Measurements from ENCODE around the gene TMEM19.

DNA sequence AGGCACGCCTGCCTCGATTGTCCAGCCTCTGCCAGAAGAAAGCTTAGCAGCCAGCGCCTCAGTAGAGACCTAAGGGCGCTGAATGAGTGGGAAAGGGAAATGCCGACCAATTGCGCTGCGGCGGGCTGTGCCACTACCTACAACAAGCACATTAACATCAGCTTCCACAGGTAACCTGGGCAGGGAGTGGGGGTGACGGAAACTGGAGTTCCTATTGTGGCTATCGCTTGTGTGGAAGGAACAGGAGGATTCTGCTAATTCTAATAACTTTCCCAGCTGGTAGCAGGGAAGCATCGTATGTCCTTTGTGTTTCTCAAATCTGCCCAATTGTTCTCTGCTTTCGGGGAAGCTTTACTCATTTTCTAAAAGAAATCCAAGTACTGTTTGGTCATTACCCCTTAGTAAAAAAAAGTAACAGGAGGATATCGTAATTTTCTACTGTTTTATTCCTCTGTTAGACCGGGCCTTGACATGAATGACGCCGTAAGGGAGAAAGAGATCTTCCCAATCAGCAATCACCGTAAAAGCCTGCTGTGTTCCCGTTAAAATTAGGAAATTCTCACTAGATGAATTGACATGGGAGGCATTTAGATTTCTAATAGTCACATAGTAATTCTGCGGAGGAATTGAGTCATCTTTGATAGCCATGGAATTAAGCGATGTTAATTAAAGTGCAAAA lies 21.3 kb upstream of the TMEM19 start:
- TF ChIP-seq, protein P1, sequence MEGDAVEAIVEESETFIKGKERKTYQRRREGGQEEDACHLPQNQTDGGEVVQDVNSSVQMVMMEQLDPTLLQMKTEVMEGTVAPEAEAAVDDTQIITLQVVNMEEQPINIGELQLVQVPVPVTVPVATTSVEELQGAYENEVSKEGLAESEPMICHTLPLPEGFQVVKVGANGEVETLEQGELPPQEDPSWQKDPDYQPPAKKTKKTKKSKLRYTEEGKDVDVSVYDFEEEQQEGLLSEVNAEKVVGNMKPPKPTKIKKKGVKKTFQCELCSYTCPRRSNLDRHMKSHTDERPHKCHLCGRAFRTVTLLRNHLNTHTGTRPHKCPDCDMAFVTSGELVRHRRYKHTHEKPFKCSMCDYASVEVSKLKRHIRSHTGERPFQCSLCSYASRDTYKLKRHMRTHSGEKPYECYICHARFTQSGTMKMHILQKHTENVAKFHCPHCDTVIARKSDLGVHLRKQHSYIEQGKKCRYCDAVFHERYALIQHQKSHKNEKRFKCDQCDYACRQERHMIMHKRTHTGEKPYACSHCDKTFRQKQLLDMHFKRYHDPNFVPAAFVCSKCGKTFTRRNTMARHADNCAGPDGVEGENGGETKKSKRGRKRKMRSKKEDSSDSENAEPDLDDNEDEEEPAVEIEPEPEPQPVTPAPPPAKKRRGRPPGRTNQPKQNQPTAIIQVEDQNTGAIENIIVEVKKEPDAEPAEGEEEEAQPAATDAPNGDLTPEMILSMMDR (IDR thresholded peaks at IDR 0.05): no peak
- no peak for TF ChIP-seq POLR2A (IDR thresholded peaks at IDR 0.05)
